ENCODE results near the gene ATXN10.

GRCh38 chr22:45870011-45870410 is 198.4 kb downstream of the ATXN10 start:
- TF ChIP-seq REST (IDR thresholded peaks at IDR 0.05; ENCODE audit: insufficient read depth in 1 of 2, low read depth in 2 of 2, low read length in 2 of 2) (no peak), POLR2AphosphoS5 (IDR thresholded peaks at IDR 0.05; ENCODE audit: low read depth, low read length) (no peak), SIN3A (IDR thresholded peaks at IDR 0.05; ENCODE audit: borderline replicate concordance, insufficient read depth, low read length) (no peak)

Data from PFSK-1 (cell line).